ENCODE measurements around the gene GPR35.
"Not testable (repeated sequence)": the region's sequence is repeated elsewhere in the genome, so short reads cannot be mapped to it uniquely, and the experiment has no call there.

GPR35 gene

DNA sequence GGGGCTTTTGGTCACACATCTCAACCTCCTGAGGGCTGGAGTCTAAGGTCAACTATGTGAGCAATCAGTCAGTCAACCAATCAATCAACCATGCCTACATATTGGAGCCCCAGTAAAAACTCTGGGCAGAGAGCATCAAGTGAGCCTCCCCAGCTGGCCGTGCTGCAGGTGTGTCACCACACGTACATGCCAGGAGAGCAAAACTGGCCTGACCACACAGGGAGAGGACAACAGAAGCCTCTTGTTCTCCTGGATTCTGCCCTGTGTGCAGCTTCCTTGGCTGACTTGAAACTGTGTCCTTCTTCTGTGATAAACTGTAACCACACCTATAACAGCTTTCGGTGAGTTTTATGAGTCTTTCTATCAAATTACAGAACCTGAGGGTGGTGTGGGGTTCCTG lies 25.9 kb downstream of the GPR35 start:
- TF ChIP-seq, protein P1, sequence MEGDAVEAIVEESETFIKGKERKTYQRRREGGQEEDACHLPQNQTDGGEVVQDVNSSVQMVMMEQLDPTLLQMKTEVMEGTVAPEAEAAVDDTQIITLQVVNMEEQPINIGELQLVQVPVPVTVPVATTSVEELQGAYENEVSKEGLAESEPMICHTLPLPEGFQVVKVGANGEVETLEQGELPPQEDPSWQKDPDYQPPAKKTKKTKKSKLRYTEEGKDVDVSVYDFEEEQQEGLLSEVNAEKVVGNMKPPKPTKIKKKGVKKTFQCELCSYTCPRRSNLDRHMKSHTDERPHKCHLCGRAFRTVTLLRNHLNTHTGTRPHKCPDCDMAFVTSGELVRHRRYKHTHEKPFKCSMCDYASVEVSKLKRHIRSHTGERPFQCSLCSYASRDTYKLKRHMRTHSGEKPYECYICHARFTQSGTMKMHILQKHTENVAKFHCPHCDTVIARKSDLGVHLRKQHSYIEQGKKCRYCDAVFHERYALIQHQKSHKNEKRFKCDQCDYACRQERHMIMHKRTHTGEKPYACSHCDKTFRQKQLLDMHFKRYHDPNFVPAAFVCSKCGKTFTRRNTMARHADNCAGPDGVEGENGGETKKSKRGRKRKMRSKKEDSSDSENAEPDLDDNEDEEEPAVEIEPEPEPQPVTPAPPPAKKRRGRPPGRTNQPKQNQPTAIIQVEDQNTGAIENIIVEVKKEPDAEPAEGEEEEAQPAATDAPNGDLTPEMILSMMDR (IDR thresholded peaks at IDR 0.05; ENCODE audit: low read depth, low read length): no peak
- no peak for TF ChIP-seq EZH2phosphoT487 (IDR thresholded peaks at IDR 0.05; ENCODE audit: low read depth)
- Histone ChIP-seq H2AFZ (ENCODE audit: low read depth, low read length) (no peak overlapping the region), H3K27ac (ENCODE audit: low read length) (no peak overlapping the region), H3K36me3 (replicated peaks; ENCODE audit: low read depth, low read length) (no peaks in the 10 kb centered on the region), H3K4me3 (ENCODE audit: low read length) (no peak overlapping the region), H3K9ac (ENCODE audit: low read length) (no peak overlapping the region), H3K4me2 (ENCODE audit: low read length) (no peak overlapping the region), H3K9me3 (ENCODE audit: insufficient read depth, low read length) (no peaks in the 10 kb centered on the region), H3K79me2 (ENCODE audit: low read length) (no peaks in the 10 kb centered on the region), H4K20me1 (ENCODE audit: insufficient read depth, low read length) (no peaks in the 10 kb centered on the region), H3K27me3 (ENCODE audit: low read depth, low read length) (peaks cover 16% of the 10 kb centered on the region; the same call in 1 of the 2 replicates), H3K4me1 (ENCODE audit: low read length) (no peaks in the 10 kb centered on the region)

DNA sequence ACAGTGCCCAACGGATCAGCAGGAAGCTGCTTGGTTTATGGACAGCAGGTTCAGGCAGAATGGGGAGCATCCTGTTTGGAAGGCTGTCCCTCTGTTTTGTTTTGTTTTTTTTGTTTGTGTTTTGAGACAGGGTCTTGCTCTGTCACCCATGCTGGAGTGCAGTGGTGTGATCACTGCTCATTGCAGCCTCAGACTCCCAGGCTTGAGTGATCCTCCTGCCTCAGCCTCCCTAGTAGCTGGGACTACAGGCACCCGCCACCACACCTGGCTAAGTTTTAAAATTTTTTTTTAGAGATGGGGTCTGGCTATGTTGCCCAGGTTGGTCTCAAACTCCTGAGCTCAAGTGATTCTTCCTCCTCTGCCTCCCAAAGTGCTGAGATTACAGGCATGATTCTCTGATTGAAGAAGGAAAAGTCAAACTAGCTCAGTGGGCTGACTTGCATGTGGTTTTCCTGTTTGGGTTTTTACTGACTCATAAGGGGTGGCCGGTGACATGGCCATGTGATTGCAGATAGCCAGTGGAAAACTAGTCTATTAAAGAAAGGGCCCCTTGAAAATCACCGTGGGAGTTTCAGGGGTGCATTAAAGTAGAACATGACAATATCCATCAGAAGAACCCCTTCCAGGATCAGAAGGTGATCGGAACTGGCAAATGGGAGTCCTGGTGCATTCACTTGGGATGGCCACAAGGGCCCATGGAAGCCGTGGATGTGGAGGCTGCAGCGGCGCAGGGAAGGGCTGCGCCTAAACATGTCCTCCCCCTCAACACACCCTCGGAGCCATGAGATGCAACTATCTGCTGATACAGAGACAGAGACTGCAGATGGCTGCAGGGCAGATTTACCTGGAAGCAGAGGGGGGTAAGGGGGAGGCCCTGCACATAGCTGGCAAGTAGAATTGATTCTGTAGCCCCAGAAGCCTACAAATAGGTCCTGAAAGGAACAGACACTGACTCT lies 30.9 kb downstream of the GPR35 start:
- Histone ChIP-seq H3K27me3 (ENCODE audit: low read depth, low read length) (peaks cover 35% of the 10 kb centered on the region), H3K4me2 (ENCODE audit: low read length) (no peak overlapping the region), H3K9me3 (ENCODE audit: insufficient read depth, low read length) (no peaks in the 10 kb centered on the region)

DNA sequence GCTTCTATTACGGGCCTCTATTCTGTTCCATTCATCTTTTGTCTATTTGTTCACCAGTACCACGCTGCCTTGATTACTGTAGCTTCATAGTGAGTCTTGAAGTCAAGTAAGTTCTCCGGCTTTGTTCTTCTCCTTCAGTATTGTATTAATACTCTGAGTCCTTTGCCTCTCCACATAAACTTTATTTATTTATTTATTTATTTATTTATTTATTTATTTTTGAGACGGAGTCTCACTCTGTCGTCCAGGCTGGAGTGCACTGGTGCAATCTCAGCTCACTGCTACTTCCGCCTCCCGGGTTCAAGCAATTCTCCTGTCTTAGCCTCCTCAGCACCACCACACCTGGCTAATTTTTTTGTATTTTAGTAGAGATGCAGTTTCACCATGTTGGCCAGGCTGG lies 34.6 kb downstream of the GPR35 start:
- H3K27ac ChIP-seq (ENCODE audit: low read length); H2AFZ ChIP-seq (ENCODE audit: low read depth, low read length); H4K20me1 ChIP-seq (ENCODE audit: insufficient read depth, low read length); H3K79me2 ChIP-seq (ENCODE audit: low read length); H3K4me1 ChIP-seq (ENCODE audit: low read length); H3K9me3 ChIP-seq (ENCODE audit: insufficient read depth, low read length); H3K4me2 ChIP-seq (ENCODE audit: low read length); H3K4me3 ChIP-seq (ENCODE audit: low read length); H3K9ac ChIP-seq (ENCODE audit: low read length); H3K36me3 ChIP-seq (replicated peaks; ENCODE audit: low read depth, low read length): not testable (repeated sequence)
- peaks cover 30% of the 10 kb centered on the region for H3K27me3 ChIP-seq (ENCODE audit: low read depth, low read length)

More for the DNA sequence above, 30.9 kb downstream of the GPR35 start:
- TF ChIP-seq, protein P1 (IDR thresholded peaks at IDR 0.05; ENCODE audit: low read depth, low read length): no peak
- no peak for TF ChIP-seq EZH2phosphoT487 (IDR thresholded peaks at IDR 0.05; ENCODE audit: low read depth)
- no peak overlapping the region for H3K4me3 ChIP-seq (ENCODE audit: low read length)
- no peak overlapping the region for H2AFZ ChIP-seq (ENCODE audit: low read depth, low read length)
- no peaks in the 10 kb centered on the region for H3K79me2 ChIP-seq (ENCODE audit: low read length)
- no peaks in the 10 kb centered on the region for H3K36me3 ChIP-seq (replicated peaks; ENCODE audit: low read depth, low read length)
- H3K27ac ChIP-seq (ENCODE audit: low read length): no peak overlapping the region
- H3K9ac ChIP-seq (ENCODE audit: low read length): no peak overlapping the region
- no peaks in the 10 kb centered on the region for H4K20me1 ChIP-seq (ENCODE audit: insufficient read depth, low read length)
- H3K4me1 ChIP-seq (ENCODE audit: low read length): no peaks in the 10 kb centered on the region

GRCh38 chr2:240662681-240663080 lies 37.4 kb downstream of the GPR35 start:
- H2AFZ ChIP-seq (ENCODE audit: low read depth, low read length): no peak overlapping the region
- H3K79me2 ChIP-seq (ENCODE audit: low read length): no peaks in the 10 kb centered on the region
- H3K9me3 ChIP-seq (ENCODE audit: insufficient read depth, low read length): no peaks in the 10 kb centered on the region
- H3K27me3 ChIP-seq (ENCODE audit: low read depth, low read length): peaks cover 8% of the 10 kb centered on the region
- H3K27ac ChIP-seq (ENCODE audit: low read length): no peak overlapping the region
- no peaks in the 10 kb centered on the region for H3K4me1 ChIP-seq (ENCODE audit: low read length)
- no peaks in the 10 kb centered on the region for H3K36me3 ChIP-seq (replicated peaks; ENCODE audit: low read depth, low read length)
- no peak overlapping the region for H3K4me3 ChIP-seq (ENCODE audit: low read length)
- no peak overlapping the region for H3K4me2 ChIP-seq (ENCODE audit: low read length)
- no peak overlapping the region for H3K9ac ChIP-seq (ENCODE audit: low read length)
- H4K20me1 ChIP-seq (ENCODE audit: insufficient read depth, low read length): no peaks in the 10 kb centered on the region
- TF ChIP-seq EZH2phosphoT487 (IDR thresholded peaks at IDR 0.05; ENCODE audit: low read depth): no peak
- TF ChIP-seq, protein P1 (IDR thresholded peaks at IDR 0.05; ENCODE audit: low read depth, low read length): no peak

Measured in OCI-LY3 (cell line).